Keratinocyte (primary cell): ENCODE measurements around the gene HOXC4.

Experiments
- EZH2 ChIP-seq: IDR thresholded peaks from one replicate; pipeline ENCODE4 v1.6.1; 2012; ENCODE audit warnings: inconsistent platforms, mild to moderate bottlenecking, low read length, moderate library complexity
- TF ChIP-seq, protein P1 (sequence below), 3 experiments: IDR thresholded peaks in 1 of 3; conservative IDR thresholded peaks in 1 of 3; optimal IDR thresholded peaks in 1 of 3; 2 replicates in 2 of 3; 3 replicates in 1 of 3; pipeline versions ENCODE3 to v1.5.1; 2011; ENCODE audit warnings: low read length in 3 of 3, mild to moderate bottlenecking in 3 of 3, moderate library complexity in 2 of 3, control low read depth in 1 of 3, inconsistent platforms in 1 of 3; ENCODE audit not compliant: insufficient read depth in 2 of 3; ENCODE audit errors: extremely low read depth in 1 of 3

DNA sequence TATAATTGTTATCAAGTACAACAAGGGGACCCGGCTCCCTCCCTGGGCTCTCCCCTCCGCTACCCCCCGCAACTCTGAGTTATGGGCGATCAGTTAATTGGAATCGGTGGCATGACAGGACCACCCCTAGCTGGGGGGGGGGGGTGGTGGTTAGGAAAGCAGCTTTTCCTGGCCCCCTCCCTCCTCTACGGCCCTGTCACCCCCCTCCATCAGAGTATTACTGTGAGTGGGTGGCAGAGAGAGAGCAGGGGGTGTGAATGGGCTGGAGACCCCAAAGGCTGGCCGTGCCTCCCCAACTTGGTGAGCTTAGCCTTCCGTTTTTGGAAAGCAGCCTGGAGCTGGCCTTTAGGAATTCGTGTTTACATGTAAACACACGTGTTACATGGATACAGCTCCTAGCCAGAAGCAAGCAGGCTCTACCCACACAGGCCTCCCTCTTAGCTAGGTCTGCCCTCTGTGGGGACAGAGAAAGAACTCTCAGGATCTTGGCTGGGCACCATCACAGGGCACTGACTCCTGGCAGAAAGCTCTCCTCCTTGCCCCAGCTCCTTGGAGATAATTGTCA, 1.1 kb upstream of the HOXC4 start:
- no peak for TF ChIP-seq EZH2
- TF ChIP-seq, protein P1, sequence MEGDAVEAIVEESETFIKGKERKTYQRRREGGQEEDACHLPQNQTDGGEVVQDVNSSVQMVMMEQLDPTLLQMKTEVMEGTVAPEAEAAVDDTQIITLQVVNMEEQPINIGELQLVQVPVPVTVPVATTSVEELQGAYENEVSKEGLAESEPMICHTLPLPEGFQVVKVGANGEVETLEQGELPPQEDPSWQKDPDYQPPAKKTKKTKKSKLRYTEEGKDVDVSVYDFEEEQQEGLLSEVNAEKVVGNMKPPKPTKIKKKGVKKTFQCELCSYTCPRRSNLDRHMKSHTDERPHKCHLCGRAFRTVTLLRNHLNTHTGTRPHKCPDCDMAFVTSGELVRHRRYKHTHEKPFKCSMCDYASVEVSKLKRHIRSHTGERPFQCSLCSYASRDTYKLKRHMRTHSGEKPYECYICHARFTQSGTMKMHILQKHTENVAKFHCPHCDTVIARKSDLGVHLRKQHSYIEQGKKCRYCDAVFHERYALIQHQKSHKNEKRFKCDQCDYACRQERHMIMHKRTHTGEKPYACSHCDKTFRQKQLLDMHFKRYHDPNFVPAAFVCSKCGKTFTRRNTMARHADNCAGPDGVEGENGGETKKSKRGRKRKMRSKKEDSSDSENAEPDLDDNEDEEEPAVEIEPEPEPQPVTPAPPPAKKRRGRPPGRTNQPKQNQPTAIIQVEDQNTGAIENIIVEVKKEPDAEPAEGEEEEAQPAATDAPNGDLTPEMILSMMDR (optimal IDR thresholded peaks at IDR 0.05 in 1 of 3, IDR thresholded peaks at IDR 0.05 in 1 of 3, conservative IDR thresholded peaks at IDR 0.05 in 1 of 3; ENCODE audit: extremely low read depth in 1 of 3, insufficient read depth in 2 of 3, low read length in 3 of 3): no peak
